Nucleus accumbens (tissue), 56 donors: Measurements from ENCODE around the gene SLC35A4.

Experiments
- DNase-seq, 56 donors: peaks; one replicate each; lab custom pipeline; 2025; lab: John Stamatoyannopoulos, UW

SLC35A4 gene

GRCh38 chr5:140557136-140557805 lies 7.4 kb upstream of the SLC35A4 start, which contains the start of gene SRA1:
TSS of gene SRA1 (minus strand) at chr5:140557473. CDS start at chr5:140557452, 21 bp downstream.
- peak in 55 of 56 donors; percentile 58 to 97 (median 89) for DNase-seq

- no peak for DNase-seq
These were observed 6.7 kb upstream of the SLC35A4 start for GRCh38 chr5:140557965-140558364.

- DNase-seq, result no peak
These were observed 6.1 kb upstream of the SLC35A4 start for GRCh38 chr5:140558542-140558941.

- DNase-seq, result no peak
These were observed 4.4 kb upstream of the SLC35A4 start for GRCh38 chr5:140560227-140560626.

- DNase-seq, result no peak
These were observed 2.7 kb upstream of the SLC35A4 start for GRCh38 chr5:140561753-140562523.

GRCh38 chr5:140563596-140563995 lies 1.0 kb upstream of the SLC35A4 start:
- DNase-seq, result peak in 3 of 56 donors; percentile 16 to 47 (median 25)

GRCh38 chr5:140565024-140565779 lies 574 bp downstream of the SLC35A4 start:
- DNase-seq, result no peak

- DNase-seq, result no peak
These were observed 1.1 kb downstream of the SLC35A4 start for GRCh38 chr5:140565780-140566095.

- no peak for DNase-seq
These were observed 2.0 kb downstream of the SLC35A4 start for GRCh38 chr5:140566665-140567064.

- DNase-seq, result no peak
These were observed 2.6 kb downstream of the SLC35A4 start for GRCh38 chr5:140567136-140567818.

- DNase-seq, result no peak
These were observed 3.2 kb downstream of the SLC35A4 start for GRCh38 chr5:140567871-140568270.

GRCh38 chr5:140568443-140569063 lies 3.9 kb downstream of the SLC35A4 start:
- no peak for DNase-seq

GRCh38 chr5:140569197-140569596 lies 4.6 kb downstream of the SLC35A4 start:
- DNase-seq, result no peak

GRCh38 chr5:140570058-140570457 lies 5.4 kb downstream of the SLC35A4 start:
- no peak for DNase-seq

- no peak for DNase-seq
These were observed 5.9 kb downstream of the SLC35A4 start for GRCh38 chr5:140570488-140570887.

- no peak for DNase-seq
These were observed 6.5 kb downstream of the SLC35A4 start for GRCh38 chr5:140571105-140571504.

- no peak for DNase-seq
These were observed 9.1 kb downstream of the SLC35A4 start for GRCh38 chr5:140573683-140574082.

GRCh38 chr5:140574165-140574564 lies 9.5 kb downstream of the SLC35A4 start:
- no peak for DNase-seq

GRCh38 chr5:140575309-140575708 lies 10.7 kb downstream of the SLC35A4 start:
- peak in 24 of 56 donors; percentile 5 to 70 (median 24) for DNase-seq

- no peak for DNase-seq
These were observed 12.2 kb downstream of the SLC35A4 start for GRCh38 chr5:140576776-140577201.
